SJSA1 (cell line): ENCODE data around the gene IGLL5. TPM values are rescaled to one million over a fixed set of nuclear protein-coding genes. Genes with fewer than 3 reads are reported as not detected.
"Not testable (repeated sequence)": the region's sequence is repeated elsewhere in the genome, so short reads cannot be mapped to it uniquely, and the experiment has no call there.

Experiments used
- DNase-seq, 2 experiments: peaks; one replicate each; pipeline ENCODE4 v3.0.0-alpha.2; 2015 to 2020; ENCODE audit warnings: low spot score in 2 of 2, low read depth in 1 of 2
- H3K27ac ChIP-seq: fragments of 250-450 bp; sonication (Bioruptor Pico); 2 replicates; pipeline ENCODE4 v1.5.1; 2020; ENCODE audit warnings: mild to moderate bottlenecking, moderate library complexity
- H3K27me3 ChIP-seq: fragments of 250-450 bp; sonication (Bioruptor Pico); replicated peaks from 2 replicates; pipeline ENCODE4 v1.5.1; 2020; ENCODE audit warnings: mild to moderate bottlenecking, moderate library complexity
- H3K36me3 ChIP-seq: fragments of 250-450 bp; sonication (Bioruptor Pico); 2 replicates; pipeline ENCODE4 v1.5.1; 2020; ENCODE audit warnings: mild to moderate bottlenecking
- H3K4me1 ChIP-seq: fragments of 250-450 bp; sonication (Bioruptor Pico); replicated peaks from 2 replicates; pipeline ENCODE4 v1.6.1; 2021; ENCODE audit warnings: mild to moderate bottlenecking
- H3K4me3 ChIP-seq: fragments of 250-450 bp; sonication (Bioruptor Pico); 2 replicates; pipeline ENCODE4 v1.5.1; 2020; ENCODE audit warnings: mild to moderate bottlenecking
- H3K9me3 ChIP-seq: fragments of 250-450 bp; sonication (Bioruptor Pico); replicated peaks from 2 replicates; pipeline ENCODE4 v1.5.1; 2020; ENCODE audit warnings: mild to moderate bottlenecking
- total RNA-seq: library from RNA; depleted of rRNA; stranded (reverse); fragments of >200 nt; shearing (Covaris generic); gene quantifications from 2 replicates; pipeline ENCODE4 v1.2.3, GENCODE V29; 2014

IGLL5 gene
- total RNA-seq, 1 experiment from 2014 or later, result not detected

GRCh38 chr22:22904736-22905135 lies 17.1 kb downstream of the IGLL5 start:
- not testable (repeated sequence) for H3K4me3 ChIP-seq

GRCh38 chr22:22906391-22906790 lies 18.8 kb downstream of the IGLL5 start:
- H3K9me3 ChIP-seq, H3K36me3 ChIP-seq, DNase-seq, H3K27me3 ChIP-seq, H3K4me3 ChIP-seq, H3K27ac ChIP-seq: not testable (repeated sequence)
- H3K4me1 ChIP-seq, result peaks cover 37% of the 10 kb centered on the region

More at GRCh38 chr22:22904736-22905135, 17.1 kb downstream of the IGLL5 start:
- not testable (repeated sequence) for H3K9me3 ChIP-seq, DNase-seq, H3K36me3 ChIP-seq, H3K27me3 ChIP-seq
- H3K27ac ChIP-seq, result 0 out of 2 replicates have a peak overlapping the region, but pooled peaks have one; percentile 11
- H3K4me1 ChIP-seq, result peaks cover 40% of the 10 kb centered on the region

- Histone ChIP-seq H3K36me3 (no peaks in the 10 kb centered on the region), H3K4me3 (no peak overlapping the region), H3K27ac (no peak overlapping the region), H3K9me3 (no peaks in the 10 kb centered on the region), H3K4me1 (peaks cover 31% of the 10 kb centered on the region), H3K27me3 (no peaks in the 10 kb centered on the region)
- no peak for DNase-seq
Observed at GRCh38 chr22:22906907-22907550, 19.4 kb downstream of the IGLL5 start.

- Histone ChIP-seq H3K4me1 (peaks cover 23% of the 10 kb centered on the region), H3K36me3 (no peaks in the 10 kb centered on the region), H3K27me3 (no peaks in the 10 kb centered on the region), H3K9me3 (no peaks in the 10 kb centered on the region), H3K4me3 (no peak overlapping the region), H3K27ac (no peak overlapping the region)
- no peak for DNase-seq
Observed at GRCh38 chr22:22907551-22908494, 20.2 kb downstream of the IGLL5 start.

- Histone ChIP-seq H3K4me3 (no peak overlapping the region), H3K27ac (no peak overlapping the region), H3K9me3 (no peaks in the 10 kb centered on the region), H3K36me3 (no peaks in the 10 kb centered on the region), H3K27me3 (no peaks in the 10 kb centered on the region), H3K4me1 (peaks cover 16% of the 10 kb centered on the region)
- DNase-seq, result no peak
Observed at GRCh38 chr22:22908495-22908861, 20.9 kb downstream of the IGLL5 start.

GRCh38 chr22:22908941-22909604 lies 21.5 kb downstream of the IGLL5 start:
- no peaks in the 10 kb centered on the region for H3K36me3 ChIP-seq

GRCh38 chr22:22909605-22910271 lies 22.1 kb downstream of the IGLL5 start:
- no peak overlapping the region for H3K4me3 ChIP-seq
- H3K27me3 ChIP-seq, result no peaks in the 10 kb centered on the region
- peaks cover 4% of the 10 kb centered on the region for H3K4me1 ChIP-seq
- no peaks in the 10 kb centered on the region for H3K36me3 ChIP-seq
- H3K9me3 ChIP-seq, result no peaks in the 10 kb centered on the region
- no peak overlapping the region for H3K27ac ChIP-seq
- no peak for DNase-seq

More at GRCh38 chr22:22908941-22909604, 21.5 kb downstream of the IGLL5 start:
- Histone ChIP-seq H3K4me1 (peaks cover 10% of the 10 kb centered on the region), H3K27ac (no peak overlapping the region), H3K9me3 (no peaks in the 10 kb centered on the region), H3K27me3 (no peaks in the 10 kb centered on the region), H3K4me3 (no peak overlapping the region)
- no peak for DNase-seq

GRCh38 chr22:22910272-22911240 lies 22.9 kb downstream of the IGLL5 start:
- Histone ChIP-seq H3K4me3 (no peak overlapping the region), H3K36me3 (no peaks in the 10 kb centered on the region), H3K4me1 (no peaks in the 10 kb centered on the region), H3K9me3 (no peaks in the 10 kb centered on the region), H3K27me3 (no peaks in the 10 kb centered on the region), H3K27ac (no peak overlapping the region)
- no peak for DNase-seq

- H3K9me3 ChIP-seq, result no peaks in the 10 kb centered on the region
- H3K4me3 ChIP-seq, result no peak overlapping the region
- no peaks in the 10 kb centered on the region for H3K36me3 ChIP-seq
- no peak overlapping the region for H3K27ac ChIP-seq
- no peak for DNase-seq
- H3K27me3 ChIP-seq, result no peaks in the 10 kb centered on the region
- H3K4me1 ChIP-seq, result no peaks in the 10 kb centered on the region
Observed at GRCh38 chr22:22911327-22912134, 23.9 kb downstream of the IGLL5 start.

GRCh38 chr22:22912135-22912987 lies 24.7 kb downstream of the IGLL5 start:
- Histone ChIP-seq H3K36me3 (no peaks in the 10 kb centered on the region), H3K4me3 (no peak overlapping the region), H3K27me3 (no peaks in the 10 kb centered on the region), H3K27ac (no peak overlapping the region), H3K9me3 (no peaks in the 10 kb centered on the region), H3K4me1 (no peaks in the 10 kb centered on the region)
- no peak for DNase-seq

GRCh38 chr22:22912988-22913253 lies 25.3 kb downstream of the IGLL5 start:
- Histone ChIP-seq H3K4me3 (no peak overlapping the region), H3K36me3 (no peaks in the 10 kb centered on the region), H3K9me3 (no peaks in the 10 kb centered on the region), H3K27me3 (no peaks in the 10 kb centered on the region), H3K27ac (no peak overlapping the region), H3K4me1 (no peaks in the 10 kb centered on the region)
- DNase-seq, result no peak
